AG10803 (cell line): ENCODE data around the gene WRNIP1.

Source experiments
- DNase-seq: peaks from one replicate; pipeline ENCODE4 v3.0.0; 2010; ENCODE audit warnings: low read depth
- H3K4me3 ChIP-seq: 2 replicates; pipeline ENCODE4 v1.5.1; 2011; ENCODE audit warnings: mild to moderate bottlenecking, low read length, control low read depth
- TF ChIP-seq, protein P1 (sequence below): conservative IDR thresholded peaks from 2 replicates; pipeline ENCODE4 v1.5.1; 2011; ENCODE audit warnings: mild to moderate bottlenecking, low read length, control low read depth, inconsistent platforms

WRNIP1 gene

DNA sequence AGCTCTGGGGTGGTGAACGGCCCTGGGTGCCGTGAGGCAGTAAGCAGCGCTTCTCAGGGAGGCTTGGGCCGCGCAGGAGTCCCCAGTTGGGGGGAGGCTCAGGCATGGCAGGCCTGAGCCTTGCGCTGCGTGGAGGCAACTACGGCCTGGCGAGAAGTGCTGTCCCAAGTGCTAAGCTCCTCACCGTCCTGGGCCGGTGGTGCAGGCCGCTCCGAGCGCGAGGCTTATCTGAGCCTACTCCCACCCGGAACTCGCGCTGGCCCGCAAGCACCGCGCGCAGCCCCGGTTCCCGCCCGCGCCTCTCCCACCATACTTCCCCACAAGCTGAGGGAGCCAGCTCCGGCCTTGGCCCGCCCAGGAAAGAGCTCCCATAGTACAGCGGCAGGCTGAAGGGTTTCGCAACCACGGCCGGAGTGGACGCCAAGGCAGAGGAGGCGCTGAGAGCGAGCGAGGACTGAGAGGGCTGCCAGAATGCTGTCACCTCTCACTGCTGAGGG, 1.8 kb upstream of the WRNIP1 start:
- TF ChIP-seq, protein P1, sequence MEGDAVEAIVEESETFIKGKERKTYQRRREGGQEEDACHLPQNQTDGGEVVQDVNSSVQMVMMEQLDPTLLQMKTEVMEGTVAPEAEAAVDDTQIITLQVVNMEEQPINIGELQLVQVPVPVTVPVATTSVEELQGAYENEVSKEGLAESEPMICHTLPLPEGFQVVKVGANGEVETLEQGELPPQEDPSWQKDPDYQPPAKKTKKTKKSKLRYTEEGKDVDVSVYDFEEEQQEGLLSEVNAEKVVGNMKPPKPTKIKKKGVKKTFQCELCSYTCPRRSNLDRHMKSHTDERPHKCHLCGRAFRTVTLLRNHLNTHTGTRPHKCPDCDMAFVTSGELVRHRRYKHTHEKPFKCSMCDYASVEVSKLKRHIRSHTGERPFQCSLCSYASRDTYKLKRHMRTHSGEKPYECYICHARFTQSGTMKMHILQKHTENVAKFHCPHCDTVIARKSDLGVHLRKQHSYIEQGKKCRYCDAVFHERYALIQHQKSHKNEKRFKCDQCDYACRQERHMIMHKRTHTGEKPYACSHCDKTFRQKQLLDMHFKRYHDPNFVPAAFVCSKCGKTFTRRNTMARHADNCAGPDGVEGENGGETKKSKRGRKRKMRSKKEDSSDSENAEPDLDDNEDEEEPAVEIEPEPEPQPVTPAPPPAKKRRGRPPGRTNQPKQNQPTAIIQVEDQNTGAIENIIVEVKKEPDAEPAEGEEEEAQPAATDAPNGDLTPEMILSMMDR, result no peak
- no peak for DNase-seq
- H3K4me3 ChIP-seq, result no peak overlapping the region

DNA sequence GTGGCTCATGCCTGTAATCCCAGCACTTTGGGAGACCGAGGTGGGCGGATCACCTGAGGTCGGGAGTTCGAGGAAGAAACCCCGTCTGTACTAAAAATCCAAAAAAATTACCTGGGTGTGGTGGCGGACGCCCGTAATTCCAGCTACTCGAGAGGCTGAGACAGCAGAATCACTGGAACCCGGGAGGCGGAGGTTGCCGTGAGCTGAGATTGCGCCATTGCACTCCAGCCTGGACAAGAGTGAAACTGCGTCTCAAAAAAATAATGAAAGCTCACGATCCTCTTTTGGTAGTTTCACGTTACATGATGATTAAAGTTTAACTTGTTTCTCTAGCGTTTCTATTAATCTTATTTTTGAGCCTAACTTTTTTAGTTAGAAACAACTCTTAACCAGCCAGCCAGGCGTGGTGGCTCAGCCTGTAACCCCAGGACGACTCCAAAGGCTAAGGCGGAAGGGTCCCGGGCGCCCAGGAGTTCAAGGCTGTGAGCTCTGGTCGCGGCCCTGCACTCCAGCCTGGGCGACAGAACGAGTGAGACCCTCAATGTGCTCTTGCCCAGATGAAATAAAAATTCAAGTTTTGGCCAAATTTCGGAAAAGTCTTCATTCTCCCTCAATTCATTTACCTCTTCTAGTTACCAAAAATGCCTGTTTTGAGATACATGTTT, 1.2 kb upstream of the WRNIP1 start:
- H3K4me3 ChIP-seq, result peak overlapping the region; percentile 75
- DNase-seq, result no peak
- TF ChIP-seq, protein P1, result no peak

- H3K4me3 ChIP-seq, result peak overlapping the region; percentile 75
- TF ChIP-seq, protein P1, result no peak
- DNase-seq, result peak; percentile 72
These were observed 505 bp upstream of the WRNIP1 start for GRCh38 chr6:2764610-2765165.

DNA sequence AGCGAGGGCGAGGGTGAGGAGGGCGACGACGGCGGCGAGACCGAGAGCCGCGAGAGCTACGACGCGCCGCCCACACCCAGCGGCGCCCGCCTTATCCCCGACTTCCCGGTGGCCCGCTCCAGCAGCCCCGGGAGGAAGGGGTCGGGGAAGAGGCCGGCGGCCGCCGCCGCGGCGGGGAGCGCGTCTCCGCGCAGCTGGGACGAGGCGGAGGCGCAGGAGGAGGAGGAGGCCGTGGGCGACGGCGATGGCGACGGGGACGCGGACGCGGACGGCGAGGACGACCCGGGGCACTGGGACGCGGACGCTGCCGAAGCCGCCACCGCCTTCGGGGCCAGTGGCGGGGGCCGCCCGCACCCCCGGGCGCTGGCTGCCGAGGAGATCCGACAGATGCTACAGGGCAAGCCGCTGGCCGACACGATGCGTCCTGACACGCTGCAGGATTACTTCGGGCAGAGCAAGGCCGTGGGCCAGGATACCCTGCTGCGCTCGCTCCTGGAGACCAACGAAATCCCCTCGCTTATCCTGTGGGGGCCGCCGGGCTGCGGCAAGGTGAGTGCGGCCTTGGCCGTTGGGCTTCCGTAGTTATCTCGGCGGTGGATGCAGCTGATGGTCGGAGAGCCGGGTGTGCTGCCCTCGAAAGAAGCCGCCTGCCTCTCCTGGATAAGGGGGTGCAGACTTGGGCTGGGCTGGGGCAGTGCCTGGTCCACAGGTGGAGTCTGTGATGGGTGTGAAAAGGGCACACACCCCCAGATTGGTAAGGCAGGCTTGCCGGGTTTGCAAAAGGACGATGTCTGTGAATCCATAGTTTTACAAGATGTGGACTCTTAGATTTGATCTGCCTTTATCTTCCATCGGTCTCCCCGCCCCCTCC, 938 bp downstream of the WRNIP1 start:
- peak; percentile 42 for DNase-seq
- H3K4me3 ChIP-seq, result peak overlapping the region; percentile 92
- TF ChIP-seq, protein P1, result no peak

DNA sequence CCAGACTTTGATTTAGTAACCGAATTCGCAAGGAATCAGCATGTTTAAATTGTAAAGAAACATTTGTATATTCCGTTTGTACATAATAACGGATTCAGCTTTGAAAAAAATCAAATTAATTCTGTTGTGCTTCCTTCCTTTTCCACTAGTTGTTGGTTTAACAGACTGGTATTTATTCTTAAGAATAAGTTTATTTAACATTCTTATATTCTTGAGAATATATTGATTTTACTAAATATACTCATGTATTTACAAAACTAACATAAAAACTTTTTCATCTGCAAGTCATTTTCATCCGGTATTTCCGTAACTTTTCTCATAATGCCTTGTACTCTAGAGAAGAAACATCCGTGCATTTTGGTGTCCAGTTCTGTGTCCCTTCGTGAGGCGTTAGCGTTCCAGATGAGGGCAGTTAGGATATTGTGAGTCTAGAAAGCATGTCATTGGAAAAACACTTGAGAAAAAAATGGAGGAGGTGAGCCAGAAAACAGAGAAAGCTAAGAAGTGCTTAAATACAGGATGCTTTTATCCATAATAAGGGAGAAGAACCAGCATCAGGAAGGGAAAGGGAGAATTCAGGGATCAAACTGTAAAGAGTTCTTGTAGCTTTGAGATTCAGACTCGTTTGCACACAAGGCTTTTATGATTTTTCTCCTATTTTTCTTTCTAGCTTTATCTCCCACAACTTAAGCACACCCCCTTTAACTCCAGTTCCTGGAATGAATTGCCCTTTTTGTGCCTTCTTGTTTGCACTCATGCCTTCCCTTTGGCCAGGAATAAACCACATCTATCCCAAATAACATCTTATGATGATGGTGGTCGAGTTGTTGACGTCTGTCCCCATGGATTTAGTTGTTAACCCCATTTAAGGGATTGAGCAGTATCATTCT, 1.8 kb downstream of the WRNIP1 start:
- DNase-seq, result peak; percentile 30
- peak overlapping the region; percentile 92 for H3K4me3 ChIP-seq
- TF ChIP-seq, protein P1, result peak; percentile 6; the same call in 1 of the 2 replicates

DNA sequence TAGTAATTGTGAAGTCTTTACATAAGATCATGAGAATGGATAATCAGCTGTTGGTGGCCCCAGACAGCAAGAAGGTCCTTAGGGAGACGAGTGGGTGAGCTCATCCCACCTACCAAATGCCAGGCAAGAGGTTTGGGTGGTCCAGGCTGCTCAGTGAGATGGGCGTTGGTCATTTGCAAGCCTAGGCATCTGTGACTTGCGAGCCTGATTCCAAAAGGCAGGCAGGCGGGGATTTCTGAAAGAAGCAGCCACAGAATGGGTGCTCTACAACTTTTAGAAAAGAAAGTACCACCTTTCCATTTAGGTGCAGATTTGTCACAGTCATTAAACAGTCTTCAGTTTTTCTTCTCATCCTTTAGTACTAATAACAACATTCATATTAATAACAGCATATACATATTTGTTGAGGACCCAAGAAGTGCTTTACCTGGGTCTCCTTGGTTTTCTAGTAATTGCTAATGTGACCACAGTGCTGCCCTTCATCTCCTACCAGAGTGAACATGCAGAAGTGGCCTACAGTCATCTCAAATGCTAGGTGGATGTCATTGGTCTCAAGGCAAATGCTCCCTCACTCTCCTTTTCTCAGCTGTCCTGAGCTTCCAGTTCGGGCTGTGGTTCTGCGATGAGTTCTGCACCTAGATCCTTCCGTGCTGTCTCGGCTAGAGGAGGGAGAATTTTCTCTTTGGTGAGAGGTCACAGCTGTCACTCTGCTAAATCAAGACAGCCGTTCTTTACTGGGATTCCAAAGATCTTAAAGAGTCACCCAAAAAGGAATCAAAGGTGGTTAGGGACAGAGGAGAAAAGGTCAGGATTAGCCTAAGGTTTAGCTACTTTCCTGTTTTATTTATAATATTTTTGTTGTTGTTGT, 2.7 kb downstream of the WRNIP1 start:
- peak overlapping the region; percentile 92 for H3K4me3 ChIP-seq
- DNase-seq, result no peak
- TF ChIP-seq, protein P1, result no peak
